HG02973 (cell line): ENCODE results near the gene RASGRP2.
"Not testable (repeated sequence)": the region's sequence is repeated elsewhere in the genome, so short reads cannot be mapped to it uniquely, and the experiment has no call there.

Source experiments
- ATAC-seq: cut with Tn5 transposase; IDR thresholded peaks from one replicate; pipeline ENCODE4 v1.9.1; 2021; ENCODE audit warnings: moderate library complexity; ENCODE audit not compliant: unreplicated experiment

The RASGRP2 gene

GRCh38 chr11:64720640-64721358 lies 23.1 kb downstream of the RASGRP2 start:
- ATAC-seq, result no peak

DNA sequence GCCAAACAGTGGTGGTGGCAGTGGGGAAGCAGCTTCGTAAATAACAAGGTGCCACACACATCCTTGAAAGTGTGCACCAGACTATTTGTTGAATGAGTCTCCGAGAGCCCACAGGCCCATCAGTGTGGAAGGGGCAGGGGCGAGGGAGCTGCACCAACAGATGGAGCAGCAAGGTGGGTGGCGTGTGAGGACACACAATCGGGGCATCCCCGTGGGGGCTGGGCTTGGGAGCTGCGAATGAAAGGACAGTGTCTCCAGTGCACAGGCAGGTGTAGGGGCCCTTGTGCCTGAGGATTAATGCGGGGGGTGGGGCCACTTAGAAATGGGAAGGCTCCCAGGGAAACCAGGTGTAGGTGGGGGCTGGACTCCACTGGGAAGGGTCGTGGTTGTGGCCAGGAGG lies 23.8 kb downstream of the RASGRP2 start:
- no peak for ATAC-seq

- no peak for ATAC-seq
These were observed 24.5 kb downstream of the RASGRP2 start for GRCh38 chr11:64719406-64719805.

GRCh38 chr11:64718780-64719124 lies 25.2 kb downstream of the RASGRP2 start:
- ATAC-seq, result no peak

GRCh38 chr11:64718084-64718779 lies 25.7 kb downstream of the RASGRP2 start:
- ATAC-seq, result no peak

DNA sequence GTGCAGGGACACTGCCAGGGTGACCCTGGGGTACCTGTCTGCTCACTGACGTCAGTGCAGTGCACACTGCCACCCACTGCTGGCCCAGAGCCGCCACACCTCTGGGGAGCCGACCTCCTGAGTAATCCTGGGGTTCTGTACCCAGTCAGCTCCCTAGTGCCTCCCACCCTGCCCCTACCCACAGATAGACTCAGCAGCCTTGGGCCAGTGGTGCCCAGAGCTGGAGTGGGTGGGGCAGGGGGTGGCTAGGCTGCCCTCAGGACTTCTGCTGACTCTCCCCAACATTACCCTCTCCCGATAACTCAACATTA lies 26.7 kb downstream of the RASGRP2 start:
- ATAC-seq, result no peak

GRCh38 chr11:64716473-64717267 lies 27.3 kb downstream of the RASGRP2 start:
- no peak for ATAC-seq

- no peak for ATAC-seq
These were observed 28.0 kb downstream of the RASGRP2 start for GRCh38 chr11:64715756-64716472.

GRCh38 chr11:64715110-64715509 lies 28.8 kb downstream of the RASGRP2 start:
- ATAC-seq, result no peak

DNA sequence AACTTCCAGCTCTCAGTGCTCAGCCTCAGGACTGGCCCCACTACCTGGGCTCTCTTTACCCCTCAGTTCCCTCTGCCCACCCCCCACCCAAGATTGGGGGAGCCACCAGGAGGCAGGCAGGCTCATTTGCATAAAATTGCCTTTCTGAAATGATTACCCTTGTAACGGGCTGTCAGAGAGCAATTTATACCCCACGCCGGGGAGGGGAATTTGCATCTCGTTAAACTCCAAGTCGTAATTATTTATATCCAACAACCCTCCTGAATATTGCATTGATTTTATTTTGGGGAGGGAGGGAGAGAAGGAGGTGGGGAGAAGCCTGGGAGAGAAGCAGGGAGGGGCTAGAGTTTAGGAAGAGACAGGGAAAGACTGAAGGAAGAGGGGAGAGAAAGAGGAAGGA lies 29.3 kb downstream of the RASGRP2 start:
- ATAC-seq, result no peak

DNA sequence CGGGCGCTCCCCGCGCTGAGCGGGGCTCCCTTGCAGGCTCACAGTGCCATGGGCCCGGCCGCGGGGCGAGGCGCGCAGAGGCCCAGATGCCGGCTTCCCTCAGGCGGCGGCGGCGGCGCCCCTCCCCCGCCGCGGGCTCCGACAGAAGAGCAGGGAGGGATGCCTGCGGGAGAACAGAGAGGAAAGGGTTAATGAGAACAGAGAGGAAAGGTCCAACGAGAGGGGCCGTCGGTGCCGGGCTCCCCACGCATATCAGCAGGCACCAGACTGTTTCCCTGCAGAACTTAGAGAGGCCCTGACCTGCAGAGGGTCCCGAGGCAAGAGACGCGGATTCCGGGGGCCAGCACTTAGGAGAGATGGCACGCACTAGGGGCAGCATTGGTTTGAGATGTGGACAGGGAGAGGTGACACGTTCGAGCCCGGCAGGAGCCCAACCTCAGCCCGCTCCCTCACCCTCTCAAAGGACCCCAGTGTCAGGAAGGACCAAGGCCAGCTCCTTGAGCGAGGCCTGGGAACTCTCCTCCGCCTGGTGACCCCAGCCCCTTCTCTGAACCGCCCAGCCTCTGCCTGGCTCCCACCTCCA lies 30.1 kb downstream of the RASGRP2 start:
- no peak for ATAC-seq

DNA sequence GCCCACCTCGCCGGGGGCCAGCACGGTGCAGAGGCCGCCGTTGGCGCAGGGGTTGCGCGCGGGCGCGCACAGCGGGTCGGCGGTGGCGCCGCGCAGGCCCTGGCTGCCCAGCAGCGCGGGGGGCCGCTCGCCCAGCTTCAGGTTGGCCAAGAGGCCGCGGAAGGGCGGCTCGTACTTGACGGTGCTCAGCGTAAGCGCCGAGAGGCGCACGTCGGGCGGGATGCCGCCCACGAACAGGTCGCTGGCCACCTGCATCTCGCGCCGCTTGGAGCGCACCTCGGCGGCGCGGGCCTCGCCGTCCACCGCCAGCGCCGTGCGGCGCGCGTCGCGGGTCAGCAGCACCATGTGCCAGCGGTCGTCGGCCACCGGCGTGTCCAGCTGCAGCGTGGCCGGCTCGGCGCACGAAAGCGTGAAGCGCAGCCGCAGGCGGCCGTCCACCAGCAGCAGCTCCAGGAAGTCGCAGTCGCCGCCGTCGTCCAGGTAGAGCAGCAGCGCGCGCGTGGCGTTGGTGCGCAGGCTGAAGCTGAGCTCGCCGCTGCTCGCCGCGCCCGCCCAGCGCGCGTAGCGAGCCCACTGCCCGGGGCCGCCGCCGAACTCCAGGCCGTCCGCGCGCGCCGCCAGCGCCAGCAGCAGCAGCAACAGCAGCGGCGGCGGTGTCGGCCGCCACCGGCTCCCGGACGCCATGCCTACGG lies 30.8 kb downstream of the RASGRP2 start:
- ATAC-seq, result no peak

DNA sequence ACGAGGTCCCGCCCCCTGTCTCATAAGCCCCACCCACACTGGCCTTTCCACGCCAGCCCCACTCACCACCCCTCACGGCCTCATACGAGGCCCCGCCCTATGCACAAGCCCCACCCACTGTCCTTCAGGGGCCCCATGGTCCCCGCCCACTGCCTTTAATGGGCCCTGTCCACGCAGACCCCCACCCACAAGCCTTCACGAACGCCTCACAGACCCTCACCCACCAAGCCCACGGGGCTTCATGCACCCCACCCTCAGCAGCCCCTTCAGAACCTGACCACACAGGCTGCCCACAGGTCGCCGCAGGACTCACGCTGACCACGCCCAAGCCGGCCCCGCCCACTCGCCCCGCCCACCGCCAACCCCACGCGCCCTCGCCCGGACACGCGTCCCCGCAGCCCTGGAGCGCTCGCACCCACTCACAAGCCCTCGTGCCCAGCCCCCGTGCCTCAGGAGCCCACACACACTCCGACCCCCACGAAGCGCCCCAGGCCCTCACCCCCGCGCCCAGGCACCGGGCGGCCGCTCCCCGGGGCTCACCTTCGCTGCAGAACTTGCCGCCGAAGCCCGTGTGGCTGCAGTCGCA lies 31.4 kb downstream of the RASGRP2 start:
- no peak for ATAC-seq

- no peak for ATAC-seq
These were observed 32.0 kb downstream of the RASGRP2 start for GRCh38 chr11:64711956-64712362.

- ATAC-seq, result no peak
These were observed 32.6 kb downstream of the RASGRP2 start for GRCh38 chr11:64711138-64711955.

DNA sequence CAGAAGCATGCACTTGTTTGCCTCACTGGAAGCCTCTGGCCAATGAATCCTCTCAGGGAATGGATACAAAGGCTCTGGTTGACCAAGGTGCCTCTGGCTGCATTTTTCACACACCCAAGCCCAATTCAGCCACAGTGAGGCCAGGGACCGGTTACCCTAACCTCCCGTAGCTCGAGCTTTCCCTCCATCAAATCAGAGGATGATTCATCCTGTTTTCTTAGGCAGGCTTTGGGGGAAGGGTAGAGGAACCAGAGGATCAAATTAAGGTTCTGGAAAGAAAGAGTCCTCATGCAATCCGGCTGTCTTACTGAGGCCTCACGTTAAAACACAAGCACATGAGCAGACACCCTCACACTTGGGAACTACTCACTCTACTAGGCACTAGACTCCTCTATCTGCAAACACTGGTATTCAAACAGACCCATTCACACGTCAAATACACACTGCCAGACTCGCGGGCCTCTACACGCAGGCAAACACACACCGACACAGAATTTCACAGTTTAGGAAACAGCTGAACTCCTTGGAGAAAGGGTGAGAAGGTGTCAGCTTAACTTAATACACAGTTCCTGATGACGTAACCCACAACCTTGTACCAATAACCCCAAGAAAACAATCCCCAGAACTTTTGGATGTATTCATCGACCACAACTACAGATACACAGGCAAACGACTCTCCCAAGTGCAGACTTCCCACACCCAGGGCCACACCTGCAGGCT lies 33.4 kb downstream of the RASGRP2 start:
- no peak for ATAC-seq

- ATAC-seq, result no peak
These were observed 38.4 kb downstream of the RASGRP2 start for GRCh38 chr11:64705501-64705900.

DNA sequence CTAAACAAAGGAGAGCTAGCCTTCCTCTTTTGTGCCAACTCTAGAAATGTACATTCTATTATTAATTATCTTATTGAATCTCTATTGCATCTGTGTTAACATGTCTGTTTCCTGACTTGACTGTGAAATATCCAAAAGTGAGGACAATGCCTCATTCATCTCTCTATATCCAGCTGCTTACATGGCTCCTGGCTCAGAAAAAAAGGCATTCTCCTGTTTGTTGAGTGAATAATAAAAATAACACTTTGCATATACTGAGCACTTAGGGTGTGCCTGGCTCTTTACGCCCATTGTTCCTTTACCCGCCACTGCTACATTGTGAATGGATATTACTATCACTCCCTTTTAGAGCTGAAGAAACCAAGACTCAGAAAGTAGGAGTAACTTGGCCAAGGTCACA lies 40.9 kb downstream of the RASGRP2 start:
- no peak for ATAC-seq

GRCh38 chr11:64701956-64702355 lies 42.0 kb downstream of the RASGRP2 start:
- not testable (repeated sequence) for ATAC-seq
